ENCODE measurements around the gene PDE3A. TPM values are rescaled to one million over a fixed set of nuclear protein-coding genes. Genes with fewer than 3 reads are reported as not detected.

Gene PDE3A
- total RNA-seq, 1 donor from 2014 or later, result 27.9 TPM

- no peaks in the 10 kb centered on the region for H3K36me3 Mint-ChIP-seq (ENCODE audit: low read depth)
- H3K27ac Mint-ChIP-seq (ENCODE audit: unreplicated experiment), result no peak overlapping the region
- H3K4me1 Mint-ChIP-seq (ENCODE audit: low read depth), result peaks cover 3% of the 10 kb centered on the region
- no peaks in the 10 kb centered on the region for H3K9me3 Mint-ChIP-seq (ENCODE audit: low read depth)
- H3K4me3 Mint-ChIP-seq (ENCODE audit: unreplicated experiment), result no peak overlapping the region
- H3K27me3 Mint-ChIP-seq (ENCODE audit: low read depth), result no peaks in the 10 kb centered on the region
- no peak for DNase-seq (ENCODE audit: low spot score)
- TF ChIP-seq CTCF (IDR thresholded peaks at IDR 0.05), result no peak
Observed at GRCh38 chr12:20457582-20457981, 89.2 kb downstream of the PDE3A start.

GRCh38 chr12:20458011-20458410 is 89.7 kb downstream of the PDE3A start:
- TF ChIP-seq CTCF (IDR thresholded peaks at IDR 0.05), result no peak
- no peak for DNase-seq (ENCODE audit: low spot score)
- Mint-ChIP-seq H3K27ac (ENCODE audit: unreplicated experiment) (no peak overlapping the region), H3K27me3 (ENCODE audit: low read depth) (no peaks in the 10 kb centered on the region), H3K36me3 (ENCODE audit: low read depth) (no peaks in the 10 kb centered on the region), H3K4me3 (ENCODE audit: unreplicated experiment) (no peak overlapping the region), H3K9me3 (ENCODE audit: low read depth) (no peaks in the 10 kb centered on the region), H3K4me1 (ENCODE audit: low read depth) (peaks cover 3% of the 10 kb centered on the region)

- H3K27ac Mint-ChIP-seq (ENCODE audit: unreplicated experiment), result no peak overlapping the region
- no peaks in the 10 kb centered on the region for H3K36me3 Mint-ChIP-seq (ENCODE audit: low read depth)
- no peaks in the 10 kb centered on the region for H3K9me3 Mint-ChIP-seq (ENCODE audit: low read depth)
- peaks cover 3% of the 10 kb centered on the region for H3K4me1 Mint-ChIP-seq (ENCODE audit: low read depth)
- H3K4me3 Mint-ChIP-seq (ENCODE audit: unreplicated experiment), result no peak overlapping the region
- no peaks in the 10 kb centered on the region for H3K27me3 Mint-ChIP-seq (ENCODE audit: low read depth)
- TF ChIP-seq CTCF (IDR thresholded peaks at IDR 0.05), result no peak
- DNase-seq (ENCODE audit: low spot score), result no peak
Observed at GRCh38 chr12:20459920-20460319, 91.6 kb downstream of the PDE3A start.

- Mint-ChIP-seq H3K9me3 (ENCODE audit: low read depth) (no peaks in the 10 kb centered on the region), H3K4me3 (ENCODE audit: unreplicated experiment) (no peak overlapping the region), H3K36me3 (ENCODE audit: low read depth) (no peaks in the 10 kb centered on the region), H3K27me3 (ENCODE audit: low read depth) (no peaks in the 10 kb centered on the region), H3K4me1 (ENCODE audit: low read depth) (peaks cover 5% of the 10 kb centered on the region), H3K27ac (ENCODE audit: unreplicated experiment) (no peak overlapping the region)
- no peak for TF ChIP-seq CTCF (IDR thresholded peaks at IDR 0.05)
- no peak for DNase-seq (ENCODE audit: low spot score)
Observed at GRCh38 chr12:20460956-20461355, 92.6 kb downstream of the PDE3A start.

GRCh38 chr12:20463913-20464524 is 95.7 kb downstream of the PDE3A start:
- no peak overlapping the region for H3K4me3 Mint-ChIP-seq (ENCODE audit: unreplicated experiment)
- no peak for DNase-seq (ENCODE audit: low spot score)
- no peaks in the 10 kb centered on the region for H3K9me3 Mint-ChIP-seq (ENCODE audit: low read depth)
- no peaks in the 10 kb centered on the region for H3K36me3 Mint-ChIP-seq (ENCODE audit: low read depth)
- H3K4me1 Mint-ChIP-seq (ENCODE audit: low read depth), result peaks cover 25% of the 10 kb centered on the region
- peak; percentile 90 for TF ChIP-seq CTCF (IDR thresholded peaks at IDR 0.05)
- no peak overlapping the region for H3K27ac Mint-ChIP-seq (ENCODE audit: unreplicated experiment)
- no peaks in the 10 kb centered on the region for H3K27me3 Mint-ChIP-seq (ENCODE audit: low read depth)
